SK-N-SH treated with all-trans-retinoic acid at 6 μM for 48 hours (cell line): ENCODE data around the gene SCARB2.

Experiments
- ATAC-seq: fragments of 200-7000 bp; cut with Tn5 transposase; 3 replicates; pipeline ENCODE4 v1.9.1; 2020; ENCODE audit warnings: mild to moderate bottlenecking, moderate library complexity
- ARNTL ChIP-seq: fragments of 450-650 bp; formaldehyde crosslinking; IDR thresholded peaks from 2 replicates; pipeline ENCODE4 v1.5.0; 2020; ENCODE audit warnings: low read depth, mild to moderate bottlenecking, moderate library complexity, borderline replicate concordance
- BACH2 ChIP-seq: fragments of 250-450 bp; sonication (Bioruptor Pico); IDR thresholded peaks from 2 replicates; pipeline ENCODE4 v1.9.0; 2021; ENCODE audit warnings: mild to moderate bottlenecking, borderline replicate concordance
- CSDC2 ChIP-seq: fragments of 250-450 bp; sonication (Bioruptor Pico); IDR thresholded peaks from 2 replicates; pipeline ENCODE4 v1.5.0; 2020; ENCODE audit warnings: mild to moderate bottlenecking, moderate library complexity
- ESRRG ChIP-seq: fragments of 250-450 bp; sonication (Bioruptor Pico); IDR thresholded peaks from 2 replicates; pipeline ENCODE4 v1.6.1; 2021; ENCODE audit warnings: mild to moderate bottlenecking
- GLIS3 ChIP-seq: fragments of 250-450 bp; sonication (Bioruptor Pico); IDR thresholded peaks from 2 replicates; pipeline ENCODE4 v1.5.0; 2020; ENCODE audit warnings: mild to moderate bottlenecking, moderate library complexity
- ISL1 ChIP-seq: fragments of 250-450 bp; sonication (Bioruptor Pico); IDR thresholded peaks from 2 replicates; pipeline ENCODE4 v2.1.2; 2022; ENCODE audit warnings: mild to moderate bottlenecking, moderate library complexity
- OSR1 ChIP-seq: fragments of 250-450 bp; sonication (Bioruptor Pico); IDR thresholded peaks from 2 replicates; pipeline ENCODE4 v1.8.0; 2022; ENCODE audit warnings: moderate library complexity, mild to moderate bottlenecking, inconsistent platforms
- PPARA ChIP-seq: fragments of 250-450 bp; sonication (Bioruptor Pico); IDR thresholded peaks from 2 replicates; pipeline ENCODE4 v1.5.0; 2020; ENCODE audit warnings: mild to moderate bottlenecking, borderline replicate concordance
- RARB ChIP-seq: fragments of 250-450 bp; sonication (Bioruptor Pico); IDR thresholded peaks from 2 replicates; pipeline ENCODE4 v1.8.0; 2021; ENCODE audit warnings: mild to moderate bottlenecking, moderate library complexity
- SNAI2 ChIP-seq: fragments of 250-450 bp; sonication (Bioruptor Pico); IDR thresholded peaks from 2 replicates; pipeline ENCODE4 v1.5.0; 2020; ENCODE audit warnings: mild to moderate bottlenecking, moderate library complexity
- TCF4 ChIP-seq: fragments of 250-450 bp; sonication (Bioruptor Pico); IDR thresholded peaks from 2 replicates; pipeline ENCODE4 v1.8.0; 2021; ENCODE audit warnings: mild to moderate bottlenecking, moderate library complexity, borderline replicate concordance
- TOX ChIP-seq: fragments of 250-450 bp; sonication (Bioruptor Pico); IDR thresholded peaks from 2 replicates; pipeline ENCODE4 v1.8.0; 2021; ENCODE audit warnings: mild to moderate bottlenecking, moderate library complexity, borderline replicate concordance
- ZC3H10 ChIP-seq: fragments of 250-450 bp; sonication (Bioruptor Pico); IDR thresholded peaks from 2 replicates; pipeline ENCODE4 v1.5.1; 2021; ENCODE audit warnings: mild to moderate bottlenecking, moderate library complexity
- ZFP3 ChIP-seq: fragments of 250-450 bp; sonication (Bioruptor Pico); IDR thresholded peaks from 2 replicates; pipeline ENCODE4 v1.5.0; 2020; ENCODE audit warnings: mild to moderate bottlenecking, moderate library complexity
- ZNF565 ChIP-seq: fragments of 450-650 bp; formaldehyde crosslinking; conservative IDR thresholded peaks from 2 replicates; pipeline ENCODE4 v1.5.0; 2020; ENCODE audit warnings: low read depth, mild to moderate bottlenecking, moderate library complexity
- ZNF70 ChIP-seq: fragments of 450-650 bp; formaldehyde crosslinking; IDR thresholded peaks from 2 replicates; pipeline ENCODE4 v1.5.0; 2020; ENCODE audit warnings: mild to moderate bottlenecking, moderate library complexity
- ZNF8 ChIP-seq: fragments of 450-650 bp; formaldehyde crosslinking; IDR thresholded peaks from 2 replicates; pipeline ENCODE4 v1.5.0; 2020; ENCODE audit warnings: mild to moderate bottlenecking, moderate library complexity
- TF ChIP-seq, protein P1 (sequence below): fragments of 250-450 bp; sonication (Bioruptor Pico); IDR thresholded peaks from 2 replicates; pipeline ENCODE4 v1.5.1; 2020; ENCODE audit warnings: low read depth, mild to moderate bottlenecking, moderate library complexity
- TF ChIP-seq, protein P2 (sequence below): fragments of 250-450 bp; sonication (Bioruptor Pico); IDR thresholded peaks from 2 replicates; pipeline ENCODE4 v1.8.0; 2020; ENCODE audit warnings: mild to moderate bottlenecking, moderate library complexity, borderline replicate concordance
- TF ChIP-seq, protein P3 (sequence below): fragments of 250-450 bp; sonication (Bioruptor Pico); IDR thresholded peaks from 2 replicates; pipeline ENCODE4 v1.8.0; 2021; ENCODE audit warnings: low read depth, mild to moderate bottlenecking, moderate library complexity, borderline replicate concordance
- TF ChIP-seq, protein P4 (sequence below): fragments of 250-450 bp; sonication (Bioruptor Pico); IDR thresholded peaks from 2 replicates; pipeline ENCODE4 v1.5.0; 2020; ENCODE audit warnings: mild to moderate bottlenecking, moderate library complexity
- TF ChIP-seq, protein P5 (sequence below): fragments of 250-450 bp; sonication (Bioruptor Pico); IDR thresholded peaks from 2 replicates; pipeline ENCODE4 v1.5.1; 2021; ENCODE audit warnings: mild to moderate bottlenecking, moderate library complexity

SCARB2 gene

DNA sequence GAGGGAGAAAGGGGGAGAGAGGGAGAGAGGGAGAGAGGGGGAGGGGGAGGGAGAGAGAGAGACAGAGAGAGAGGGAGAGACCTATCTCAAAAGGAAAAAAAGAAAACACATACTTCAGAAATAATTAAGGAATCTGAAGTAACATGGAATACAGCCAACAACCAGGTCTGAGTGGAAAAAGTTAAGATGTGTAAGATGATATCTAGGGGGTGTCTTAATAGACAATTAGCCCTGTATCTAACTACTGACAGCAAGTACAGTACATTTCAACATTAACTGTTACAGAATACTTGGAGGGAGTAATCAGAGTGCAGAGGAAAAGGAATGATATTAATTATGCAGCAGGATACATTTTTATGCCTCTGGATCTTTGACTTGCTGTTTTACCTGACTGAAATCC is 87.8 kb downstream of the SCARB2 start:
- ATAC-seq = no peak
- TF ChIP-seq CSDC2 (no peak), PPARA (CRISPR knock-in tag) (no peak), ZNF565 (CRISPR knock-in tag) (no peak), TOX (CRISPR knock-in tag) (no peak)
- TF ChIP-seq, protein P1, sequence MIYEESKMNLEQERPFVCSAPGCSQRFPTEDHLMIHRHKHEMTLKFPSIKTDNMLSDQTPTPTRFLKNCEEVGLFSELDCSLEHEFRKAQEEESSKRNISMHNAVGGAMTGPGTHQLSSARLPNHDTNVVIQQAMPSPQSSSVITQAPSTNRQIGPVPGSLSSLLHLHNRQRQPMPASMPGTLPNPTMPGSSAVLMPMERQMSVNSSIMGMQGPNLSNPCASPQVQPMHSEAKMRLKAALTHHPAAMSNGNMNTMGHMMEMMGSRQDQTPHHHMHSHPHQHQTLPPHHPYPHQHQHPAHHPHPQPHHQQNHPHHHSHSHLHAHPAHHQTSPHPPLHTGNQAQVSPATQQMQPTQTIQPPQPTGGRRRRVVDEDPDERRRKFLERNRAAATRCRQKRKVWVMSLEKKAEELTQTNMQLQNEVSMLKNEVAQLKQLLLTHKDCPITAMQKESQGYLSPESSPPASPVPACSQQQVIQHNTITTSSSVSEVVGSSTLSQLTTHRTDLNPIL = no peak

DNA sequence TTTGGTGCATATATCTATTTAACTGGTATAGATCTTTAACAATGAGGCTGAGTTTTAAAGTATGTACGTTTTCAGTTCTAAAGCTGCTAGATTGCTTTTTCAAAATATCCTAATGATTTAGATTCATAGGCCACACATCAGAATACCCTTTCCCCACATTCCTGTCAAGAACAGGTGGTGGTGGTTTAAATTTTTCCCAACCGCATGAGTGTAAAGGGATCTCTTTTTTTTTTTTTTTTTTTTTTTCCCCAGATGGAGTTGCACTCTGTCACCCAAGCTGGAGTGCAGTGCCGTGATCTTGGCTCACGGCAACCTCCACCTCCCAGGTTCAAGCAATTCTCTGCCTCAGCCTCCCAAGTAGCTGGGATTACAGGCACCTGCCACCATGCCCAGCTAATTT is 93.4 kb downstream of the SCARB2 start:
- ATAC-seq = no peak
- TF ChIP-seq ZFP3 (CRISPR knock-in tag) = no peak
- no peak for TF ChIP-seq TCF4
- TF ChIP-seq RARB = no peak
- no peak for TF ChIP-seq CSDC2
- no peak for TF ChIP-seq ISL1 (CRISPR knock-in tag)
- TF ChIP-seq ZNF565 (CRISPR knock-in tag) = no peak
- TF ChIP-seq ZNF8 (CRISPR knock-in tag) = no peak

DNA sequence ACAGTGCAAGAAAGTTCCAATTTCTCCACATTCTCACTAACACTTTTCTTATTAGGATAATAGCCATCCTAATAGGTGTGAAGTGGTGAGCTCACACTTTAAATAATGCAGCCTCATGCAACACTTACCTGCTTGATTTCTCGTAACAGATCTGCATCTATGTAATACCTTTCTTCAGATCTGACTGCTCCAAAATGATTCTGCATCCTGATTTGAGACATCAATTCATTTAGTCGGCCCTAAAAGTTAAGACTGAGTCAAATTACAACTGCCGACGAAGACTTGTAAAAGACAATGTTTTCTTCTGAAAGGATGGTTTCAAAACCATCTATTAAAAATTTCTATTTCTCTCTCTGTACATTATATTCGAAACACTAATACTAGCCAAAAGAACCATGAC is 96.1 kb downstream of the SCARB2 start:
- TF ChIP-seq ARNTL (no peak), ZNF565 (CRISPR knock-in tag) (no peak), ISL1 (CRISPR knock-in tag) (no peak), TCF4 (no peak), BACH2 (no peak), ZC3H10 (CRISPR knock-in tag) (no peak), TOX (CRISPR knock-in tag) (no peak), ZFP3 (CRISPR knock-in tag) (no peak), PPARA (CRISPR knock-in tag) (no peak)
- TF ChIP-seq, protein P2, sequence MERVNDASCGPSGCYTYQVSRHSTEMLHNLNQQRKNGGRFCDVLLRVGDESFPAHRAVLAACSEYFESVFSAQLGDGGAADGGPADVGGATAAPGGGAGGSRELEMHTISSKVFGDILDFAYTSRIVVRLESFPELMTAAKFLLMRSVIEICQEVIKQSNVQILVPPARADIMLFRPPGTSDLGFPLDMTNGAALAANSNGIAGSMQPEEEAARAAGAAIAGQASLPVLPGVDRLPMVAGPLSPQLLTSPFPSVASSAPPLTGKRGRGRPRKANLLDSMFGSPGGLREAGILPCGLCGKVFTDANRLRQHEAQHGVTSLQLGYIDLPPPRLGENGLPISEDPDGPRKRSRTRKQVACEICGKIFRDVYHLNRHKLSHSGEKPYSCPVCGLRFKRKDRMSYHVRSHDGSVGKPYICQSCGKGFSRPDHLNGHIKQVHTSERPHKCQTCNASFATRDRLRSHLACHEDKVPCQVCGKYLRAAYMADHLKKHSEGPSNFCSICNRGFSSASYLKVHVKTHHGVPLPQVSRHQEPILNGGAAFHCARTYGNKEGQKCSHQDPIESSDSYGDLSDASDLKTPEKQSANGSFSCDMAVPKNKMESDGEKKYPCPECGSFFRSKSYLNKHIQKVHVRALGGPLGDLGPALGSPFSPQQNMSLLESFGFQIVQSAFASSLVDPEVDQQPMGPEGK (CRISPR knock-in tag) = no peak
- TF ChIP-seq, protein P3, sequence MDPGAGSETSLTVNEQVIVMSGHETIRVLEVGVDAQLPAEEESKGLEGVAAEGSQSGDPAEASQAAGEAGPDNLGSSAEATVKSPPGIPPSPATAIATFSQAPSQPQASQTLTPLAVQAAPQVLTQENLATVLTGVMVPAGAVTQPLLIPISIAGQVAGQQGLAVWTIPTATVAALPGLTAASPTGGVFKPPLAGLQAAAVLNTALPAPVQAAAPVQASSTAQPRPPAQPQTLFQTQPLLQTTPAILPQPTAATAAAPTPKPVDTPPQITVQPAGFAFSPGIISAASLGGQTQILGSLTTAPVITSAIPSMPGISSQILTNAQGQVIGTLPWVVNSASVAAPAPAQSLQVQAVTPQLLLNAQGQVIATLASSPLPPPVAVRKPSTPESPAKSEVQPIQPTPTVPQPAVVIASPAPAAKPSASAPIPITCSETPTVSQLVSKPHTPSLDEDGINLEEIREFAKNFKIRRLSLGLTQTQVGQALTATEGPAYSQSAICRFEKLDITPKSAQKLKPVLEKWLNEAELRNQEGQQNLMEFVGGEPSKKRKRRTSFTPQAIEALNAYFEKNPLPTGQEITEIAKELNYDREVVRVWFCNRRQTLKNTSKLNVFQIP = no peak
- ATAC-seq = no peak

DNA sequence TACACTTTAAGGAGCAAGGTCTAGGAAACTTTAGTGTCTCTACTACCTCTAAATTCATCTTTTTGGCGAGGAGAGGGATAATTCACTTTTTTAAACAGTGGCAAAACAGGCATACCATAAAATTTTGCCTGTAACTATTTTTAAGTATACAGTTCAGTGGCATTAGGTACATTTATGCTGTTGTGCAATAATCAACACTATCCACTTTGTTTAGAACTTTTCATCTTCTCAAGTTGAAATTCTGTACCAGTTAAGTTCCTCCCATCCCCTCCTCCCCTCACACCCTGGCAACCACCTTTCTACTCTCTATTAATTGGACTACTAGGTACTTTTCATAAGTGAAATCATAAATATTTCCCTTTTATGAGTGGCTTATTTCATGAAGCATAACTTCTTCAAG is 96.8 kb downstream of the SCARB2 start:
- ATAC-seq = no peak

More for the DNA sequence above, 96.8 kb downstream of the SCARB2 start:
- no peak for TF ChIP-seq SNAI2 (CRISPR knock-in tag)
- TF ChIP-seq BACH2 = no peak
- TF ChIP-seq ESRRG (CRISPR knock-in tag) = no peak
- TF ChIP-seq RARB = no peak
- TF ChIP-seq ISL1 (CRISPR knock-in tag) = no peak
- TF ChIP-seq, protein P4, sequence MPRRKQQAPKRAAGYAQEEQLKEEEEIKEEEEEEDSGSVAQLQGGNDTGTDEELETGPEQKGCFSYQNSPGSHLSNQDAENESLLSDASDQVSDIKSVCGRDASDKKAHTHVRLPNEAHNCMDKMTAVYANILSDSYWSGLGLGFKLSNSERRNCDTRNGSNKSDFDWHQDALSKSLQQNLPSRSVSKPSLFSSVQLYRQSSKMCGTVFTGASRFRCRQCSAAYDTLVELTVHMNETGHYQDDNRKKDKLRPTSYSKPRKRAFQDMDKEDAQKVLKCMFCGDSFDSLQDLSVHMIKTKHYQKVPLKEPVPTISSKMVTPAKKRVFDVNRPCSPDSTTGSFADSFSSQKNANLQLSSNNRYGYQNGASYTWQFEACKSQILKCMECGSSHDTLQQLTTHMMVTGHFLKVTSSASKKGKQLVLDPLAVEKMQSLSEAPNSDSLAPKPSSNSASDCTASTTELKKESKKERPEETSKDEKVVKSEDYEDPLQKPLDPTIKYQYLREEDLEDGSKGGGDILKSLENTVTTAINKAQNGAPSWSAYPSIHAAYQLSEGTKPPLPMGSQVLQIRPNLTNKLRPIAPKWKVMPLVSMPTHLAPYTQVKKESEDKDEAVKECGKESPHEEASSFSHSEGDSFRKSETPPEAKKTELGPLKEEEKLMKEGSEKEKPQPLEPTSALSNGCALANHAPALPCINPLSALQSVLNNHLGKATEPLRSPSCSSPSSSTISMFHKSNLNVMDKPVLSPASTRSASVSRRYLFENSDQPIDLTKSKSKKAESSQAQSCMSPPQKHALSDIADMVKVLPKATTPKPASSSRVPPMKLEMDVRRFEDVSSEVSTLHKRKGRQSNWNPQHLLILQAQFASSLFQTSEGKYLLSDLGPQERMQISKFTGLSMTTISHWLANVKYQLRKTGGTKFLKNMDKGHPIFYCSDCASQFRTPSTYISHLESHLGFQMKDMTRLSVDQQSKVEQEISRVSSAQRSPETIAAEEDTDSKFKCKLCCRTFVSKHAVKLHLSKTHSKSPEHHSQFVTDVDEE = no peak
- TF ChIP-seq PPARA (CRISPR knock-in tag) = no peak
- TF ChIP-seq ZC3H10 (CRISPR knock-in tag) = no peak
- TF ChIP-seq OSR1 = no peak
- no peak for TF ChIP-seq TCF4
- no peak for TF ChIP-seq ZNF70 (CRISPR knock-in tag)
- TF ChIP-seq, protein P5, sequence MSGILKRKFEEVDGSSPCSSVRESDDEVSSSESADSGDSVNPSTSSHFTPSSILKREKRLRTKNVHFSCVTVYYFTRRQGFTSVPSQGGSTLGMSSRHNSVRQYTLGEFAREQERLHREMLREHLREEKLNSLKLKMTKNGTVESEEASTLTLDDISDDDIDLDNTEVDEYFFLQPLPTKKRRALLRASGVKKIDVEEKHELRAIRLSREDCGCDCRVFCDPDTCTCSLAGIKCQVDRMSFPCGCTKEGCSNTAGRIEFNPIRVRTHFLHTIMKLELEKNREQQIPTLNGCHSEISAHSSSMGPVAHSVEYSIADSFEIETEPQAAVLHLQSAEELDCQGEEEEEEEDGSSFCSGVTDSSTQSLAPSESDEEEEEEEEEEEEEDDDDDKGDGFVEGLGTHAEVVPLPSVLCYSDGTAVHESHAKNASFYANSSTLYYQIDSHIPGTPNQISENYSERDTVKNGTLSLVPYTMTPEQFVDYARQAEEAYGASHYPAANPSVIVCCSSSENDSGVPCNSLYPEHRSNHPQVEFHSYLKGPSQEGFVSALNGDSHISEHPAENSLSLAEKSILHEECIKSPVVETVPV = no peak
- TF ChIP-seq, protein P1 = no peak
- TF ChIP-seq ZFP3 (CRISPR knock-in tag) = no peak
- TF ChIP-seq CSDC2 = no peak
- TF ChIP-seq ZNF8 (CRISPR knock-in tag) = no peak
- TF ChIP-seq, protein P3 = no peak
- no peak for TF ChIP-seq ARNTL
- no peak for TF ChIP-seq TOX (CRISPR knock-in tag)
- no peak for TF ChIP-seq GLIS3 (CRISPR knock-in tag)
